Stomach smooth muscle (tissue), 2 donors: ENCODE data around the gene MCM8.

Experiments used
- H3K27ac ChIP-seq: one replicate; pipeline ENCODE4 v1.7.0; 2013; ENCODE audit warnings: mild to moderate bottlenecking, low read length, inconsistent platforms
- H3K27me3 ChIP-seq, 2 donors: one replicate each; pipeline ENCODE4 v1.7.0; 2013; ENCODE audit warnings: low read length in 2 of 2; ENCODE audit not compliant: insufficient read depth in 2 of 2, control insufficient read depth in 1 of 2
- H3K36me3 ChIP-seq, 2 donors: one replicate each; pipeline ENCODE4 v1.7.0; 2013; ENCODE audit warnings: low read length in 2 of 2; ENCODE audit not compliant: control insufficient read depth in 2 of 2, insufficient read depth in 2 of 2
- H3K4me1 ChIP-seq: one replicate; pipeline ENCODE4 v1.7.0; 2013; ENCODE audit warnings: low read length; ENCODE audit not compliant: control insufficient read depth, insufficient read depth
- H3K4me3 ChIP-seq, 2 donors: one replicate each; pipeline ENCODE4 v1.7.0; 2013; ENCODE audit warnings: low read length in 2 of 2
- H3K9ac ChIP-seq, 2 donors: one replicate each; pipeline ENCODE4 v1.7.0; 2013; ENCODE audit warnings: low read length in 2 of 2, mild to moderate bottlenecking in 1 of 2
- H3K9me3 ChIP-seq, 2 donors: one replicate each; pipeline ENCODE4 v1.7.0; 2013; ENCODE audit warnings: low read length in 2 of 2; ENCODE audit not compliant: control insufficient read depth in 2 of 2
- donor health status: healthy.
- donor health status: Pancreatic carcinoma.

MCM8 gene

DNA sequence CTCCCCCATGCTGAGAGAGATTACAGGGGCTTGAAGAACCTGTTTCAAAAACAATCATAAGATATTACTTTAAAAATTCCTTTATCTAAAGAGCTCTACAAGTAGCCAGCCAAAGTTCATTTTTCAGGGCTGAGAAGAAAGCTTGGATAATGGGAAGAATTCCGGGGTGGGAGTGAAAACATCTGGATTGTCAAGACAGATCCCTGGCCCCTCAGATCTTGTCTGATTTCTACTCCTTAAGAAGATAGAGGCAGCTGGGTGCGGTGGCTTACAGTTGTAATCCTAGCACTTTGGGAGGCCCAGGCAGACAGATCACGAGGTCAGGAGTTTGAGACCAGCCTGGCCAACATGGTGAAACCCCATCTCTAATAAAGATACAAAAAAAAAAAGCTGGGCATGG lies 24.9 kb upstream of the MCM8 start:
- Histone ChIP-seq H3K9ac (no peak overlapping the region), H3K27me3 (peaks cover 0 to 11% of the 10 kb centered on the region in 2 donors), H3K36me3 (no peaks in the 10 kb centered on the region), H3K4me1 (no peaks in the 10 kb centered on the region), H3K9me3 (no peaks in the 10 kb centered on the region), H3K27ac (no peak overlapping the region), H3K4me3 (no peak overlapping the region)

GRCh38 chr20:5927749-5928462 lies 22.5 kb upstream of the MCM8 start:
- no peaks in the 10 kb centered on the region for H3K9me3 ChIP-seq
- no peaks in the 10 kb centered on the region for H3K36me3 ChIP-seq
- H3K27ac ChIP-seq: no peak overlapping the region
- H3K4me1 ChIP-seq: no peaks in the 10 kb centered on the region
- H3K9ac ChIP-seq: no peak overlapping the region
- no peak overlapping the region for H3K4me3 ChIP-seq
- H3K27me3 ChIP-seq: peaks cover 0 to 11% of the 10 kb centered on the region in 2 donors

DNA sequence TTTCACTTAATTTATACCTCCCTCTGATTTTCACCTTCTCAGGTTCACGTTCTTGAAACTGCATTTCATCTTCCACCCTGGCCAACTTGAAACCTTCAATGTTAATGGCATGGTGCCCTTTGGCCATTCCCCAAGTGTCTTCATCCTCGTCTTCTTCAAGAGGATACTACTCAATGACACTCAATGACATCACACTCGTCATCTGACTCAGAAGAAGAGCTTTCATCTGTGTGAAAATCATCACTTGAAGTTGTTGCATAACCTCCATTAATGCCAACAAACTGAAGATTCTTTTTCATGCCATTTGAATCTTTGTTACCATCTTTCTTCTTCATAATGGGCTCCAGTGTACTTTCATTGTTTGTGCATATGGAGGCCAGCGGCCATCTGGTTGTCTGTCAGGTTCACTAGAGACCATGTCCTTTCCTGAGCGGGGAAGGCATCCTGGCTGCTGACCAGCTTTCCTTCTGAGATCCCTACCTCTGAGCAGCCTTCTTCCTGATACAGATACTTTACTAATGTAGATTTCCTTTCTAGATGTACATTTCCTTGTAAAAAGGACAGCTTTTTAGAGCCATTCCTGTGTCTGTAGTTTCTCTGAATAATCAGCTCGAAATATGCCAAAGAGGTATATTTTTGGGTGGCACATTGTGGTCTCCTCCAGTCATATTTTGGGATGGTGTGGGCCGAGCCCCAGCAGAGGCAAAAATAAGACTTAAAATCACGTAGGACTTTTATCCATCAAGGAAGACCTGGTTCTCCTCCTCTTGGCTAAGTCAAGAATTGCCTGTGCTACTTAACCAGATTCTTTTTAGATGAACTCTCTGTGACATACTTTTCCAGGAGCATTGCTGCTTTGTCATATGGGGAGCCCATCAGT lies 21.4 kb upstream of the MCM8 start:
- Histone ChIP-seq H3K9ac (no peak overlapping the region), H3K4me3 (no peak overlapping the region), H3K4me1 (no peaks in the 10 kb centered on the region), H3K9me3 (no peaks in the 10 kb centered on the region), H3K27me3 (peaks cover 0 to 9% of the 10 kb centered on the region in 2 donors), H3K36me3 (no peaks in the 10 kb centered on the region), H3K27ac (no peak overlapping the region)

- Histone ChIP-seq H3K9me3 (no peaks in the 10 kb centered on the region), H3K27me3 (peaks cover 0 to 7% of the 10 kb centered on the region in 2 donors), H3K9ac (no peak overlapping the region), H3K4me3 (no peak overlapping the region), H3K4me1 (no peaks in the 10 kb centered on the region), H3K27ac (no peak overlapping the region), H3K36me3 (no peaks in the 10 kb centered on the region)
Observed at GRCh38 chr20:5931411-5931810, 19.0 kb upstream of the MCM8 start.

- Histone ChIP-seq H3K27ac (no peak overlapping the region), H3K9ac (no peak overlapping the region), H3K36me3 (no peaks in the 10 kb centered on the region), H3K4me1 (no peaks in the 10 kb centered on the region), H3K27me3 (peaks cover 0 to 7% of the 10 kb centered on the region in 2 donors), H3K9me3 (no peaks in the 10 kb centered on the region), H3K4me3 (no peak overlapping the region)
Observed at GRCh38 chr20:5932796-5933195, 17.7 kb upstream of the MCM8 start.

- Histone ChIP-seq H3K9me3 (no peaks in the 10 kb centered on the region), H3K4me1 (no peaks in the 10 kb centered on the region), H3K27ac (no peak overlapping the region), H3K4me3 (no peak overlapping the region), H3K9ac (peak overlapping the region in 1 of 2 donors; percentile 42), H3K36me3 (no peaks in the 10 kb centered on the region), H3K27me3 (peaks cover 0 to 5% of the 10 kb centered on the region in 2 donors)
Observed at GRCh38 chr20:5933802-5934436, 16.5 kb upstream of the MCM8 start.

- peaks cover 9 to 10% of the 10 kb centered on the region in 2 donors for H3K36me3 ChIP-seq
- no peak overlapping the region for H3K27ac ChIP-seq
- no peak overlapping the region for H3K9ac ChIP-seq
- H3K27me3 ChIP-seq: peaks cover 0 to 2% of the 10 kb centered on the region in 2 donors
- no peaks in the 10 kb centered on the region for H3K4me1 ChIP-seq
- H3K4me3 ChIP-seq: no peak overlapping the region
- H3K9me3 ChIP-seq: no peaks in the 10 kb centered on the region
Observed at GRCh38 chr20:5935384-5935783, 15.1 kb upstream of the MCM8 start.

DNA sequence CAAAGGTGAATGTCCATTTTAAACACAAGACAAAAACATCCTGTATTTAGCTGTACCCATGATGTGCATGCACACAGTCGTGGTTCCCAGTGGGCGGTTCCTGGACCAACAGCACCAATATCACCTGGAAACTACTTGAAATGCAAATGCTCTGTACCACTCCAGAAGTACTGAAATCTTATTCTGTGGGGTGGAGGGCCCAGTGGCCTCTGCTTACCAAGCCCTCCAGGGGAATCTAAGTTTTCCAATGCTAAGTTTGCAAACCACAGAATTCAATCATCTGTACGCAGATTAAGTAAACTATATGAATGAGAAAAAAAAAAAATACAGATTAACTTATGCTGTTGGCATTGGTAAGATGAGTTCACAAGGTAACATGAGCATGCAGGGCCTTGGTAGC lies 14.2 kb upstream of the MCM8 start:
- Histone ChIP-seq H3K27ac (no peak overlapping the region), H3K9me3 (no peaks in the 10 kb centered on the region), H3K4me3 (no peak overlapping the region), H3K4me1 (no peaks in the 10 kb centered on the region), H3K36me3 (peaks cover 13 to 18% of the 10 kb centered on the region in 2 donors), H3K27me3 (peaks cover 0 to 2% of the 10 kb centered on the region in 2 donors), H3K9ac (no peak overlapping the region)

GRCh38 chr20:5938456-5939029 lies 11.9 kb upstream of the MCM8 start:
- Histone ChIP-seq H3K27me3 (peaks cover 0 to 2% of the 10 kb centered on the region in 2 donors), H3K4me3 (no peak overlapping the region), H3K9me3 (no peaks in the 10 kb centered on the region), H3K36me3 (peaks cover 33 to 36% of the 10 kb centered on the region in 2 donors), H3K9ac (no peak overlapping the region), H3K4me1 (no peaks in the 10 kb centered on the region), H3K27ac (no peak overlapping the region)

- Histone ChIP-seq H3K9ac (no peak overlapping the region), H3K4me1 (peaks cover 10% of the 10 kb centered on the region), H3K4me3 (no peak overlapping the region), H3K27me3 (no peaks in the 10 kb centered on the region), H3K9me3 (no peaks in the 10 kb centered on the region), H3K36me3 (peaks cover 32 to 36% of the 10 kb centered on the region in 2 donors), H3K27ac (no peak overlapping the region)
Observed at GRCh38 chr20:5945963-5946362, 4.5 kb upstream of the MCM8 start.
